ENCODE measurements around the gene SUPV3L1.

Gene SUPV3L1

DNA sequence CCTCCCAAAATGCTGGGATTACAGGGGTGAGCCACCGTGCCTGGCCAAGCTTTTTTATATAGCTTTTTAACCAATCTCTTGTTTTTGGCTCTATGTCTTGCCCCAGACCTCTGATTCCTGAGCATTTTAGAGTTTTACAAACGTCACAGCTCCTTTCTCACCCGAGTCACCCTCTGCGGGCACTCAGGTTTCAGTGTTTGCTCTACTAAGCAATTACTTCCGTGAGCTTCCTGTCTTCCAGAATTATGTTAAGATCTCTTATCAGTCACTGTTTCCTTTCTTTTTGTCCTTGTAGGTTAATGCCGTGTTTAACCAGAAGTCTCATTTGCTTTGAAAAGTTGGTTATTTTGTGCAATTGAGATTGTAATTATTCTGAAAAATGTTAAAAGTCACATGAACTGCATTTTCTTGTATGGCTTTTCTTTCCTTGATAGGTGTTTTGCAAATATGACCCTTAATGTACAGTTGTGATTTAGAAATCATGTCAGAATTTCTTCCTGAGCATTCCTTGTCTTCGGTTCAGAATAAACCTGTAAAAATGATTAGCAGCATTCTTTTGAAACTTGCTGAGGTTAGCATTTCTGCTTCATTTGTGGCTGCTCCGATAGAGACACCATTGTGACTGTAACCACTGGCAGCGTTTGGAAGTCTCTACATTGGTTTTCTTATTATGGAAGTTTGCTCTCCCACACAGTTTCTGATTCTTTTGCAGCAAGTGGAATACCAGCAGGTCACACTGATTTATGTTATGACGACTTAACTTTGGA lies 35.6 kb downstream of the SUPV3L1 start:
- Histone ChIP-seq H3K79me2 (ENCODE audit: insufficient read depth, low read length) (no peaks in the 10 kb centered on the region), H3K27ac (ENCODE audit: low read depth, low read length) (no peak overlapping the region), H3K27me3 (ENCODE audit: low read length) (no peaks in the 10 kb centered on the region), H2AFZ (ENCODE audit: low read depth, low read length, severe bottlenecking) (no peak overlapping the region), H4K20me1 (ENCODE audit: low read depth, low read length) (no peaks in the 10 kb centered on the region), H3K9me2 (replicated peaks; ENCODE audit: insufficient read depth, low read length) (no peaks in the 10 kb centered on the region), H3K4me3 (ENCODE audit: insufficient read depth, low read length, poor library complexity, severe bottlenecking) (no peak overlapping the region), H3K9ac (ENCODE audit: low read length) (no peak overlapping the region), H3F3A (ENCODE audit: insufficient read depth) (no peaks in the 10 kb centered on the region), H3K36me3 (ENCODE audit: low read length) (no peaks in the 10 kb centered on the region), H3K4me2 (ENCODE audit: low read depth, low read length, poor library complexity, severe bottlenecking) (no peak overlapping the region), H3K9me3 (ENCODE audit: insufficient read depth, low read length) (no peaks in the 10 kb centered on the region)
- no peak for TF ChIP-seq EZH2phosphoT487 (conservative IDR thresholded peaks at IDR 0.05; ENCODE audit: low read length)
- TF ChIP-seq, protein P1, sequence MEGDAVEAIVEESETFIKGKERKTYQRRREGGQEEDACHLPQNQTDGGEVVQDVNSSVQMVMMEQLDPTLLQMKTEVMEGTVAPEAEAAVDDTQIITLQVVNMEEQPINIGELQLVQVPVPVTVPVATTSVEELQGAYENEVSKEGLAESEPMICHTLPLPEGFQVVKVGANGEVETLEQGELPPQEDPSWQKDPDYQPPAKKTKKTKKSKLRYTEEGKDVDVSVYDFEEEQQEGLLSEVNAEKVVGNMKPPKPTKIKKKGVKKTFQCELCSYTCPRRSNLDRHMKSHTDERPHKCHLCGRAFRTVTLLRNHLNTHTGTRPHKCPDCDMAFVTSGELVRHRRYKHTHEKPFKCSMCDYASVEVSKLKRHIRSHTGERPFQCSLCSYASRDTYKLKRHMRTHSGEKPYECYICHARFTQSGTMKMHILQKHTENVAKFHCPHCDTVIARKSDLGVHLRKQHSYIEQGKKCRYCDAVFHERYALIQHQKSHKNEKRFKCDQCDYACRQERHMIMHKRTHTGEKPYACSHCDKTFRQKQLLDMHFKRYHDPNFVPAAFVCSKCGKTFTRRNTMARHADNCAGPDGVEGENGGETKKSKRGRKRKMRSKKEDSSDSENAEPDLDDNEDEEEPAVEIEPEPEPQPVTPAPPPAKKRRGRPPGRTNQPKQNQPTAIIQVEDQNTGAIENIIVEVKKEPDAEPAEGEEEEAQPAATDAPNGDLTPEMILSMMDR (IDR thresholded peaks at IDR 0.05; ENCODE audit: insufficient read depth, low read length, poor library complexity, severe bottlenecking), result no peak

DNA sequence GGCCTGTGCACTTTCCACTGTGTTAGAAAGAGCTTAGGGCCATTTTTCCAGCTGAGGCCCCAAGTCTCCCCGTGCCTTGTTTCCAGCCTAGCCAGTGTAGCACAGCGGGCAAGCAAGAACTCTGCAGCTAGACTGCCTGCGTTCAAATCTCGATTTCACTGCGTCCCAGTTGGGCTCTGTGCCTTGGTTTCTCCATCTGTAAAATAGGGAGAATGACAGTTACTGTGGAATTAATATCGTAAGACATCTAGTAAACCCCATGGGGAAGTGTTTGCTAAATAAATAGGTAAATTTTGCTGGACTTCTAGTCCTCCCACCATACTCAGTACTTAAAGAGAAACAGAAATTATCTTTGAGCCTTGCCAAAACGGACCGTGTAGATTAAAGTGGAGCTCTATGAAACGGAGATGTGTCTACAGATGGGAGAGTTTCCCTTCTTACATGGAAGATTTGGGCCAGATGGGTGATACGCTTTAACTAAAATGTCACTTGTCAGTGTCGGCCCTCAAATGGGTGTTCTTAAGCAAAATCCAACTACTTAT lies 36.6 kb downstream of the SUPV3L1 start:
- H3K9me3 ChIP-seq (ENCODE audit: insufficient read depth, low read length), result no peaks in the 10 kb centered on the region
- no peak overlapping the region for H2AFZ ChIP-seq (ENCODE audit: low read depth, low read length, severe bottlenecking)
- H3K36me3 ChIP-seq (ENCODE audit: low read length), result no peaks in the 10 kb centered on the region
- no peaks in the 10 kb centered on the region for H3K9me2 ChIP-seq (replicated peaks; ENCODE audit: insufficient read depth, low read length)
- no peaks in the 10 kb centered on the region for H3K79me2 ChIP-seq (ENCODE audit: insufficient read depth, low read length)
- no peak overlapping the region for H3K4me2 ChIP-seq (ENCODE audit: low read depth, low read length, poor library complexity, severe bottlenecking)
- H3K27ac ChIP-seq (ENCODE audit: low read depth, low read length), result no peak overlapping the region
- H3K9ac ChIP-seq (ENCODE audit: low read length), result no peak overlapping the region
- no peak overlapping the region for H3K4me3 ChIP-seq (ENCODE audit: insufficient read depth, low read length, poor library complexity, severe bottlenecking)
- H4K20me1 ChIP-seq (ENCODE audit: low read depth, low read length), result no peaks in the 10 kb centered on the region
- no peaks in the 10 kb centered on the region for H3K27me3 ChIP-seq (ENCODE audit: low read length)
- no peaks in the 10 kb centered on the region for H3F3A ChIP-seq (ENCODE audit: insufficient read depth)
- no peak for TF ChIP-seq EZH2phosphoT487 (conservative IDR thresholded peaks at IDR 0.05; ENCODE audit: low read length)
- TF ChIP-seq, protein P1 (IDR thresholded peaks at IDR 0.05; ENCODE audit: insufficient read depth, low read length, poor library complexity, severe bottlenecking), result no peak

DNA sequence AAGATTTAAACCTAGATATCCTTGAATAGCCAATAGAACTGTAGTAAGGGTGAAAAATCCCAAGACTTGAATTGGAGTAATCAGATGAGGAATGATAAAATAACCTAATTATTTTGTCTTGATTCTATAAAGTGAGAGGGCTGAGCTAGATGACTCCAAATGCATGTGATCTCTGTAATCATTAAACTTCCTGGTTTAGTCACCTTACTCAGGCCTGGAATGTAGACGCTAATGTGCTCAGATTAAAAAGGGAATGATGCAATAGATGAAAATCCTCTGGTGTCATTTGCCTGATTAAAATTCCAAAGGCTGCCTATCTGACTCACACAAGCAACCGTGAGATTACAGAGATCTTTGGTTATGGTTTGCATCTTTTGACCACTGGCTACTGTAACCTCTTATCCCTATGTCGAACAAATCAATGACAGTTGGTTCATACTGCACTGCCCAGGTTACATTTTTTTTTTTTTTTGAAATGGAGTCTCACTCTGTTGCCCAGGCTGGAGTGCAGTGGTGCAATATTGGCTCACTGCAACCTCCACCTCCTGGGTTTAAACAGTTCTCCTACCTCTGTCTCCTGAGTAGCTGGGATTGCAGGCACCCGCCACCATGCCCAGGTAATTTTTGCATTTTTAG lies 37.2 kb downstream of the SUPV3L1 start:
- TF ChIP-seq, protein P1 (IDR thresholded peaks at IDR 0.05; ENCODE audit: insufficient read depth, low read length, poor library complexity, severe bottlenecking), result no peak
- TF ChIP-seq EZH2phosphoT487 (conservative IDR thresholded peaks at IDR 0.05; ENCODE audit: low read length), result no peak
- Histone ChIP-seq H3K27ac (ENCODE audit: low read depth, low read length) (no peak overlapping the region), H3K79me2 (ENCODE audit: insufficient read depth, low read length) (no peaks in the 10 kb centered on the region), H3K27me3 (ENCODE audit: low read length) (no peaks in the 10 kb centered on the region), H3K9me3 (ENCODE audit: insufficient read depth, low read length) (no peaks in the 10 kb centered on the region), H3K9ac (ENCODE audit: low read length) (no peak overlapping the region), H2AFZ (ENCODE audit: low read depth, low read length, severe bottlenecking) (no peak overlapping the region), H3F3A (ENCODE audit: insufficient read depth) (no peaks in the 10 kb centered on the region), H3K4me3 (ENCODE audit: insufficient read depth, low read length, poor library complexity, severe bottlenecking) (no peak overlapping the region), H3K4me2 (ENCODE audit: low read depth, low read length, poor library complexity, severe bottlenecking) (no peak overlapping the region), H4K20me1 (ENCODE audit: low read depth, low read length) (no peaks in the 10 kb centered on the region), H3K9me2 (replicated peaks; ENCODE audit: insufficient read depth, low read length) (no peaks in the 10 kb centered on the region), H3K36me3 (ENCODE audit: low read length) (no peaks in the 10 kb centered on the region)
